HG02610 (cell line): ENCODE results near the gene LRRFIP1.

Experiments used
- ATAC-seq: cut with Tn5 transposase; IDR thresholded peaks from one replicate; pipeline ENCODE4 v1.9.1; 2021; ENCODE audit warnings: mild to moderate bottlenecking, moderate library complexity; ENCODE audit not compliant: unreplicated experiment

The LRRFIP1 gene

DNA sequence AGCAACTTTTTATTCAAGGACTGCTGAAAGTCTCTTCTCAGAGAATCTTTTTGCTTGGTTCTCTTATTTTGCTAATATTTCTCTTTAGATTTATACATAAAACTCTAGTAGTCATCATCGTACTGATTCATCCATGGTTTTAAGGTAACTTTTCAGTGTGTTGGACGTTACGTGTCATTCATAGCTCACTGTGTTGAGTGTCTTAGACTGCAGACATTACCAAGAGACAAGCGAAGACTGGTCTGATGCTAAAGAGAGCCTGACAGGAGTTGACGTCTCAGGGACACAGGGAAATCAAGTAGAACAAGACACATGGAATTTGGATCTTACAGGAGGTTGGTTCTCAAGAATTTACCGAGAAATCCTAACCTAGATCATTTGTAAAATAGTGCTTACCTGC is 196.7 kb downstream of the LRRFIP1 start:
- no peak for ATAC-seq

DNA sequence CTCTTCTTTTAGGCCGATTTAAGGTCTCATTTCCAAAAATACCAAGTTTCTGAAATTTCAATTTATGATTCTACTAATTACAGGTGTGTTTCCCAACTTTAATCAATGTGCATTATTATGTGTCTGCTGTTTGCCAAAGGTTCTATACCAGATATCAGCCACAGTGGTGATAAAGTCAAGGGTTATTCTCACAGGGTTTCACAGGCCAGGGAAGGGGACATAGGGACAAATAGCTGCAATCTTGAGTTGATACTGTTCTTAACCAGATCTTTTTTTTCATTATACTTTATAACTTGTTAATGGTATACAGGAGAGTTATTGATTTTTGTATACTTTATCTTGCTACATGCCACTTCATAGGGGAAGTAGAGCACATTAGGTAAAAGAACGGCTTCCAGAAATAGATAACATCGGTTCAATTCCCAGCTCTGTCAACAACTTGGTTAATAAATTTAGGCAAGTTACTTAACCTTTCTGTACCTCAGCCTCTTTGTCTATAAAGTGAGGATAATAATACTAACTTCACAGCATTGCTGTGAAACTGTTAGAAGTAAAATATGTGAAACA is 200.1 kb downstream of the LRRFIP1 start:
- no peak for ATAC-seq
